IPS DF 6.9 (cell line): ENCODE data around the gene PEAK3.

Source experiments
- DNase-seq: peaks from one replicate; pipeline ENCODE4 v3.0.0-alpha.2; 2013; ENCODE audit warnings: low read depth, low spot score
- H3K27ac ChIP-seq: one replicate; pipeline ENCODE4 v1.5.1; 2013; ENCODE audit warnings: low read length, control low read depth
- H3K27me3 ChIP-seq: 2 replicates; pipeline ENCODE4 v1.6.1; 2013; ENCODE audit warnings: mild to moderate bottlenecking, low read length; ENCODE audit not compliant: control insufficient read depth, insufficient read depth
- H3K36me3 ChIP-seq: 2 replicates; pipeline ENCODE4 v1.6.1; 2013; ENCODE audit warnings: low read length; ENCODE audit not compliant: control insufficient read depth, insufficient read depth
- H3K4me1 ChIP-seq: 2 replicates; pipeline ENCODE4 v1.6.1; 2013; ENCODE audit warnings: low read length; ENCODE audit not compliant: control insufficient read depth, insufficient read depth
- H3K4me3 ChIP-seq: 2 replicates; pipeline ENCODE4 v1.5.1; 2013; ENCODE audit warnings: mild to moderate bottlenecking, low read length
- H3K9me3 ChIP-seq: 2 replicates; pipeline ENCODE4 v1.6.1; 2013; ENCODE audit warnings: low read length, inconsistent platforms; ENCODE audit not compliant: control insufficient read depth, insufficient read depth
- WGBS: extraction: QIAGEN DNeasy Blood & Tissue Kit; methylation state at CpG from one replicate; pipeline ENCODE4 v1.1.7; 2013; ENCODE audit warnings: mixed read lengths, missing lambda C conversion rate; ENCODE audit not compliant: insufficient read length, insufficient coverage; 5-methylcytosine and 5-hydroxymethylcytosine counted together

PEAK3 gene

DNA sequence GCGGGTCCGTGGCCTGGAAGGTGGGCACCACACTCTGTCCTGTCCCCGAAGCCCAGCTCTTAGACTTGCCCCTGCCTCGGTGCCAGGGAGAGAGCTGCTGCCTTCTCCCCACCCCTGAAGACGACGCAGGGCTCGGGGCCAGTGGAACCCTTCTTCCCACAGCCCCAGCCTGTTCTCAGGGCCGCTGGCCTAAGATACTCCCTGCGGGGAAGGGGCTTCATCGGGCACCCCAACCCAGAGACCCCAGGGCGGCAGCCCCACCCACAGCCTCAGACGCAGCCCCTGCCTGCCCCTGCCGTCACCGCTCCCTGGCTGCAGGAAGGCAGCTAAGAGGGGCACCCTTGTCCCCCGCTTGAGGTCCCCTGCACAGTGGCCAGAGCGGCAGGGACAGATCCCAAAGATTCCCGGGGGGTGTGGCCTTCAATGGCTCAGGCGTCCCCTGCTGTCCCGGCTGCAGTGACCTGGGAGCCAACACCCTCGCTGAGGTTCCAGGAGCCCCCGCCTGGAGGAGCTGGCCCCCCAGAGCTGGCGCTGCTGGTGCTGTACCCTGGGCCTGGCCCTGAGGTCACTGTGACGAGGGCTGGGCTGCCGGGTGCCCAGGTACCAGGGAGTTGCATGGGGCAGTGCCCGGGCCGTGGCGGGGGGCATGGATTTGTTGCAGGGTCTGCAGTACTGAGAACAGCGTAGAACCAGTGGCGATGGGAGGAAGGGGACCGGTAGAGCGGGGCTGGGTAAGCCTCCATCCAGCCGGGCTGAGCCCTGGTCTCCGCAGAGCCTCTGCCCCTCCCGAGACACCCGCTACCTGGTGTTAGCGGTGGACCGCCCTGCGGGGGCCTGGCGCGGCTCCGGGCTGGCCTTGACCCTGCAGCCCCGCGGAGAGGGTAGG is 31.9 kb downstream of the PEAK3 start:
- WGBS = no CpG with 5 or more reads among the region's 43 CpGs
- H3K27ac ChIP-seq = no peak overlapping the region
- no peak overlapping the region for H3K4me3 ChIP-seq
- DNase-seq = no peak
- no peaks in the 10 kb centered on the region for H3K9me3 ChIP-seq
- H3K27me3 ChIP-seq = peaks cover 29% of the 10 kb centered on the region; the same call in 1 of the 2 replicates
- peaks cover 11% of the 10 kb centered on the region for H3K4me1 ChIP-seq
- H3K36me3 ChIP-seq = peaks cover 22% of the 10 kb centered on the region

DNA sequence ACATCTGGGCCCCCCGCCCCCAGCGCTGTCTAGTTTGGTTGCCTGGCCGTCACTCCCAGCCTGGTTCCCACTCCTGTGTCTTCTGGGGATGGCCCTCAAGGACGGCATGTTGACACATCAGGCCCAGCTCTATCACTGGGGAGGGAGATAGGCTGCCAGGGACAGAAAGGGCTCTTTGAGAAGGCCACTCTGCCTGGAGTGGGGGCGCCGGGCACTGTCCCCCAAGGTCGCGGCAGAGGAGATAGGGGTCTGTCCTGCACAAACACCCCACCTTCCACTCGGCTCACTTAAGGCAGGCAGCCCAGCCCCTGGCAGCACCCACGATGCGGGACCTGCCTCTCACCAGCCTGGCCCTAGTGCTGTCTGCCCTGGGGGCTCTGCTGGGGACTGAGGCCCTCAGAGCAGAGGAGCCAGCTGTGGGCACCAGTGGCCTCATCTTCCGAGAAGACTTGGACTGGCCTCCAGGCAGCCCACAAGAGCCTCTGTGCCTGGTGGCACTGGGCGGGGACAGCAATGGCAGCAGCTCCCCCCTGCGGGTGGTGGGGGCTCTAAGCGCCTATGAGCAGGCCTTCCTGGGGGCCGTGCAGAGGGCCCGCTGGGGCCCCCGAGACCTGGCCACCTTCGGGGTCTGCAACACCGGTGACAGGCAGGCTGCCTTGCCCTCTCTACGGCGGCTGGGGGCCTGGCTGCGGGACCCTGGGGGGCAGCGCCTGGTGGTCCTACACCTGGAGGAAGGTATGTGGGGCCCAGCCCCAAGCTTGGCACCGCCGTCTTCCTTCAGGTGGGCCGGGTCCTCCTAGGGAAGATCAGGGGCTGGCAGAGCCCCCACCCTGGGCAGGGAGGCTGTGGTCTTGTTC is 32.7 kb downstream of the PEAK3 start, which contains the start of gene AMH:
AMH (plus strand) TSS at position 314 of the 857 bp plus-strand sequence; CDS start at position 324, 10 bp downstream.
- peaks cover 10% of the 10 kb centered on the region for H3K4me1 ChIP-seq
- no peak within 1 kb of the TSS for H3K4me3 ChIP-seq
- no peak for DNase-seq
- peaks cover 28% of the 10 kb centered on the region; the same call in 1 of the 2 replicates for H3K27me3 ChIP-seq
- no peaks in the 10 kb centered on the region for H3K9me3 ChIP-seq
- H3K27ac ChIP-seq = no peak within 1 kb of the TSS
- peaks cover 29% of the 10 kb centered on the region for H3K36me3 ChIP-seq
- no CpG with 5 or more reads among the region's 27 CpGs for WGBS

DNA sequence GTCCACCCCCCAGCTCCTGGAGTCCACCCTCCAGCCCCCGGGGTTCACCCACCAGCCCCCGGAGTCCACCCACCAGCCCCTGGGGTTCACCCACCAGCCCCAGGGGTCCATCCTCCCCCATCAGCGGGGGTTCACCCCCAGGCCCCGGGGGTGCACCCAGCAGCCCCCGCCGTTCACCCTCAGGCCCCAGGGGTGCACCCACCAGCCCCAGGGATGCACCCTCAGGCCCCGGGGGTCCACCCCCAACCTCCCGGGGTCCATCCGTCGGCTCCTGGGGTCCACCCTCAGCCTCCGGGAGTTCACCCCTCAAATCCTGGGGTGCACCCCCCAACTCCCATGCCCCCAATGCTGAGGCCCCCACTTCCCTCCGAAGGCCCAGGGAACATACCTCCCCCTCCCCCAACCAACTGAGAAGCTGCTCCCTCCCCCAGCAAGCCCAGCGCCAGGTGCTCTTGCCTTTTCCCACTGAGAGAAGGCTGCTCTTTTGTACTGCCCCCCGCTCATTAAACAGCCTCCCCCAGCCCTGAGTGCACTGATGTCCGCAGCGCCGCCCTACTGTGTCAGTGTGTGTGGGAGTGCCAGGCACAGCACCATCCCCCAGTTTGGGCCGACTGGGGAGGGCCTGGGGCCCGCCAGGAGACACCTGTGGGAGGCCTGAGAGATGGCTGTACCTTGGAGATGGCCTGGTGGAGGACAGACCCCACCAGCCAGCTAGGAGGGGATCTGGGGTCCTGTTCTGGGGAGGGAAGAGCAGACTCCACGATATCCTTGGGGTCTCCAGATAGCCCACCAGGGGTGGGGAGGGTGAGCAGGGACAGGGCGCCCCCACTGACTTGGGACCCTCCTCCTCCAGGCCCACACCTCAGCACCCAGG is 33.6 kb downstream of the PEAK3 start:
- Histone ChIP-seq H3K4me1 (peaks cover 9% of the 10 kb centered on the region), H3K27ac (no peak overlapping the region), H3K9me3 (no peaks in the 10 kb centered on the region), H3K4me3 (no peak overlapping the region), H3K27me3 (peaks cover 23% of the 10 kb centered on the region; the same call in 1 of the 2 replicates), H3K36me3 (peaks cover 38% of the 10 kb centered on the region)
- no peak for DNase-seq
- WGBS = no CpG with 5 or more reads among the region's 21 CpGs

DNA sequence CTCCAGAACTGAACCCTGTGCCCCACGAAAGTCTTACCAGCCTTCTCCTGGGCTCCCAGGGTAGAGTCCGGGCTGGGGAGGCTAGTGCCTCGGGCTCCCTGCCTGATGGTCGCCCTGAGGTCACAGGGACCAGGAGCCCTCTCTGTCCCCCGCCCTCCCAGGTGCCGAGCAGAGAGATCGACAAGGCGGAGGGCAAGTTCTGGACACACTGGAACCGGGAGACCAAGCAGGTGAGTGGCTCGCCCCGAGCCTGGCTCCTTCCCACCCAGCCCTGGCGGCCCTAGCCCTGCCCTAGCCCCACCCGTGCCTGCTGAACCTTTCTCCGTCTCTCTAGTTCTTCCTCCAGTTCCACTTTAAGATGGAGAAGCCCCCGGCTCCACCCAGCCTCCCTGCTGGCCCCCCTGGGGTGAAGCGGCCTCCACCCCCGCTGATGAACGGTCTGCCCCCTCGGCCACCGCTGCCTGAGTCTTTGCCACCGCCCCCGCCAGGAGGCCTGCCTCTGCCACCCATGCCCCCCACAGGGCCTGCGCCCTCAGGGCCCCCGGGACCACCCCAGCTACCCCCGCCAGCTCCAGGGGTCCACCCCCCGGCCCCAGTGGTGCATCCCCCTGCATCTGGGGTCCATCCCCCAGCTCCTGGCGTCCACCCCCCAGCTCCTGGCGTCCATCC is 34.4 kb downstream of the PEAK3 start:
- Histone ChIP-seq H3K27me3 (peaks cover 15% of the 10 kb centered on the region; the same call in 1 of the 2 replicates), H3K36me3 (peaks cover 40% of the 10 kb centered on the region), H3K9me3 (no peaks in the 10 kb centered on the region), H3K4me3 (no peak overlapping the region), H3K27ac (no peak overlapping the region), H3K4me1 (peaks cover 7% of the 10 kb centered on the region)
- WGBS = no CpG with 5 or more reads among the region's 28 CpGs
- DNase-seq = no peak

DNA sequence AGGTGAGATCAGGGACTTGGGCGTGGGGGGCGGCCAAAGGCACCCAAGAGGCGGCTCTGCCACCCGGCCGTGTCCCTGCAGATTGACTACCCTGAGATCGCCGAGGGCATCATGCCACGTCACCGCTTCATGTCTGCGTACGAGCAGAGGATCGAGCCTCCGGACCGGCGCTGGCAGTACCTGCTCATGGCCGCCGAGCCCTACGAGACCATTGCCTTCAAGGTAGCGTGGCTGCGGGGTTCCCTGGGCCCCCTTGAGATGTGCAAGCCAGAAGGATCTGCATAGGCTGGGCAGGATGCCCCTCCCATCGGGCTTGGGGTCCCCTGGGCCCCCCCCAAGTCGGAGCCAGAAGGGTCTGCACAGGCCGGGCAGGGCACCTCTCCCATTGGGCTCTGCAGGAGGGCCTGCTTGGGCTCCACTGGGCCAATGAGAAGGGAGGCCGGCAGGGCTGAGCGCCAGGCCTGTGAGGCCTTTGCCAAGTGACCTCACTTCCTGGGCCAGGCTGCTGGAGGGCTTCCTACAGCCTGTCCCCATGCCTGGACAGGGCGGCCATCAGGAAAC is 35.1 kb downstream of the PEAK3 start:
- no CpG with 5 or more reads among the region's 26 CpGs for WGBS
- H3K4me3 ChIP-seq = no peak overlapping the region
- H3K9me3 ChIP-seq = no peaks in the 10 kb centered on the region
- H3K36me3 ChIP-seq = peaks cover 40% of the 10 kb centered on the region
- H3K4me1 ChIP-seq = peaks cover 6% of the 10 kb centered on the region
- no peak for DNase-seq
- H3K27ac ChIP-seq = no peak overlapping the region
- peaks cover 8% of the 10 kb centered on the region; the same call in 1 of the 2 replicates for H3K27me3 ChIP-seq

DNA sequence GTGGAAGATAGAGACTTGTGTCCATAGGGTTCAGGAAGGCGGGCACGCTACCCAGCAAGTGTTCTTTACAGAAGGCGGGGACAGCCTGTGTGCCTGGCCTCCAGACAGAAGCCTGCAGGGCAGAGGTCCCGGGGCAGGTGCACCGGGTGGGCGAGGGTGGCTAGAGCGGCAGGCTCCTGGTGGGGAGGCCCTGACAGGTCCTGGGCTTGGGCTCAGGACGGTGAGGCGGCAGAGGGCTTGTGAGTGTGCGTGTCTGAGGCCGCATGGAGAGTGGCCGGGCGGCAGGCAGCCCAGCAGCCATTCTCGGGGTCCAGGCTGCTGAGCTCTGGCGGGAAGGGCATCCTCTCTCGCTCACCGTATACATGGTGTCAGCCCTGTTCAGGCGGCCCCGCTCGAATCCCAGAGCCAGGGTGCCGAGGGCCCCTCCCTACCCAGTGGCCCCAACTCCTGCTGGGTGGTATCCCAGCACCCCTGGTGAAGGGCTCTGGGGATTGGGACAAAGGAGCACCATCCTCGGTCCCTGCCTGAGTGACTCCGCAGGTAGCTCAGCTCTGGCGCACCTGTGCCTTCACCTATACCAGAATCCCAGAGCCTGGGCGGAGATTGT is 35.9 kb downstream of the PEAK3 start:
- Histone ChIP-seq H3K27ac (no peak overlapping the region), H3K9me3 (no peaks in the 10 kb centered on the region), H3K27me3 (peaks cover 2% of the 10 kb centered on the region; the same call in 1 of the 2 replicates), H3K36me3 (peaks cover 40% of the 10 kb centered on the region), H3K4me3 (no peak overlapping the region), H3K4me1 (no peaks in the 10 kb centered on the region)
- DNase-seq = no peak
- no CpG with 5 or more reads among the region's 25 CpGs for WGBS

DNA sequence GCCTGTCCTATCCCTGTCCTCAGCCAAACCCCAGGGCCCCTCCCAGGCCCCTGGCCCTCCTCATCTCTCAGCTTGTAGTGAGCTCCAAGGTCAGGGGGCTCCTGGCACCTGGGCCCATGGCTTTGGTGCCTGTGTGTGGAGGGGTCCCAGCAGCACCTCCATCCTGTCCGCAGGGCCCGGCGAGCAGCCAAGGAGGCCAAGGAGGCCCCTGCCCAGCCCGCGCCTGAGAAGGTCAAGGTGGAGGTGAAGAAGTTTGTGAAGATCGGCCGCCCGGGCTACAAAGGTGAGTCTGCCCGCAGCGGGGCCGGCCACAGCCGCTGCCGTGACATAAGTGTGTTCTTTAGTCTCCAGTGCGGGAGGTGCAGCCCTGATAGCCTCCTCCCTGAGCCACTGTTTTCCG is 36.7 kb downstream of the PEAK3 start:
- DNase-seq = no peak
- peaks cover 40% of the 10 kb centered on the region for H3K36me3 ChIP-seq
- no peaks in the 10 kb centered on the region for H3K9me3 ChIP-seq
- WGBS = no CpG with 5 or more reads among the region's 15 CpGs
- H3K4me3 ChIP-seq = no peak overlapping the region
- H3K27ac ChIP-seq = no peak overlapping the region
- H3K4me1 ChIP-seq = no peaks in the 10 kb centered on the region
- H3K27me3 ChIP-seq = no peaks in the 10 kb centered on the region; the same call in 1 of the 2 replicates

DNA sequence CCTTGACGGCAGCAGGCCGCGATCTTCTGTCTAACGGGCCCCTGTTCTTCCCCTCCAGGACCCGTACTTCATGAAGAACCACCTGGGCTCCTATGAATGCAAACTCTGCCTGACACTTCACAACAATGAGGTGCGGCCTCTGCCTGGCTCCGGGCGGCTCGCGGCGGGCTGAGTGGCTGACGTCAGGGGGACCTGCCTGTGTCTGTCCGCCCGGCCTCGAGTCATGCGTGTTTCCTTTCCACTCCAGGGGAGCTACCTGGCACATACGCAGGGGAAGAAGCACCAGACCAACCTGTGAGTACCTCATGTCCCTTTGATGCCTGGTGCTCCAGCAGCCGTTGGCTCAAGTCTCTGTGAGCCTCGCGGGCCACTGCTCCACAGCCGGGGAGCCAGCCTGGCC is 37.5 kb downstream of the PEAK3 start:
- Histone ChIP-seq H3K4me1 (no peaks in the 10 kb centered on the region), H3K27me3 (no peaks in the 10 kb centered on the region), H3K4me3 (no peak overlapping the region), H3K36me3 (peaks cover 40% of the 10 kb centered on the region), H3K27ac (no peak overlapping the region), H3K9me3 (no peaks in the 10 kb centered on the region)
- DNase-seq = no peak
- no CpG with 5 or more reads among the region's 21 CpGs for WGBS

DNA sequence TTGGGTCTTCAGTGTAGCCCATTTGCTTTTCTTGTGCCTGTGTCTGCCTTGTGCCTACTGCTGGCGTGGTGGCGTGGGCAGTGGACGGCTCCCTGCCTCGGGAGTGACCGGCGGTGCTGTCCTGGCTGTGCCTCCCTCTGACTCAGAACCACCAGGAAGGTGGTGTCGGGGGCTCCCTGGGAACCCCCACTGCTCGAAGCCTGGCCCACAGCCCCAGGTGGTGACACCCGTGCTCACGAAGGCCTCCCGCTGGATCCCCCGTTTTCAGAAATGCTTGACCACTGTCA is 37.9 kb downstream of the PEAK3 start:
- no peak overlapping the region for H3K4me3 ChIP-seq
- no CpG with 5 or more reads among the region's 12 CpGs for WGBS

More for the DNA sequence above, 37.9 kb downstream of the PEAK3 start:
- H3K4me1 ChIP-seq = no peaks in the 10 kb centered on the region
- no peaks in the 10 kb centered on the region for H3K9me3 ChIP-seq
- H3K27me3 ChIP-seq = no peaks in the 10 kb centered on the region
- H3K27ac ChIP-seq = no peak overlapping the region
- DNase-seq = no peak
- peaks cover 40% of the 10 kb centered on the region for H3K36me3 ChIP-seq
